CD4-positive, alpha-beta T cell treated with Interleukin-6 at 100 ng/mL for 8 hours (primary cell): ENCODE results near the gene RAB31.

Source experiments
- DNase-seq: peaks from one replicate; pipeline ENCODE4 v3.0.0-alpha.2; 2020; ENCODE audit warnings: mixed read lengths, low spot score

Gene RAB31

DNA sequence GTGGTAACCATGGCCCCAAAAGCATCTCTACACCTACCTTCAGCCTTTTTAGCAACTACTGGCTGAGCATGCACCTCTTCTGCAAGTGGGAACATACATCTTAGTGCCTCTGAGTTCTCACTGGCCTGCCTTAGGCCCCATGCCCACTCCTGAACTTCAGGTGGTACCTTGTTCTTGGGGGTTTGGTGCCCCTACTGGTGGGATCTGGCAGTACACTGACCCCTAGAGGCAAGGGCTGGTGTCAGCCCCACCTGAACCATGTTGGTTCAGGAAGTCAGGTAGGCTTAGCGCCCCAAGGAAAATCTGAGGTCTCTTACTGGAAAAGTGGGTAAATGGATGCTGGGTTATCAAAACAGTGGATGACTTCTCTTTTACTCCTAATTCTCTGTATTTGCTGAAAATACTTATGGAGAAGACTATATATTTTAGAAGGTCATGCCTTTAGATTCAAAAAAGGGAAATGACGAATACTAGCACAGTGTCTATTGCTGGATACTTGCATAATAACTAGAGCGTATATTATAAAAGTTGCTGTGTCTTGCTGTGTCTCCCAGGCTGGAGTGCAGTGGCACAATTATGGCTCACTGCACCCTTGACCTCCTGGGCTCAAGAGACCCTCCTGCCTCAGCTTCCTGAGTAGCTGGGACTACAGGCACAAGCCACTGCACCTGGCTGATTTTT is 84.6 kb downstream of the RAB31 start:
- DNase-seq: no peak

DNA sequence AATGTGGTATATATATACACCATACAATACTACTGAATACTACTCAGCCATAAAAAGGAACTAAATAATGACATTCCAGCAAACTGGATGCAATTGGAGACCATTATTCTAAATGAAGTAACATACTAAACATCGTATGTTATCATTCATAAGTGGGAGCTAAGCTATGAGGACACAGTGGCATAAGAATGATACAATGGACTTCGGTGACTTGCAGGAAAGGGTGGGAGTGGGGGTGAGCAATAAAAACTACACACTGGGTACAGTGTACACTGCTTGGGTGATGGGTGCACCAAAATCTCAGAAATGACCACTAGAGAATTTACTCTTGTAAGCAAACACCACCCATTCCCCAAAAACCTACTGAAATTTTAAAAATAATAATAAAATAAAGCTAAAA is 87.9 kb downstream of the RAB31 start:
- DNase-seq: no peak

DNA sequence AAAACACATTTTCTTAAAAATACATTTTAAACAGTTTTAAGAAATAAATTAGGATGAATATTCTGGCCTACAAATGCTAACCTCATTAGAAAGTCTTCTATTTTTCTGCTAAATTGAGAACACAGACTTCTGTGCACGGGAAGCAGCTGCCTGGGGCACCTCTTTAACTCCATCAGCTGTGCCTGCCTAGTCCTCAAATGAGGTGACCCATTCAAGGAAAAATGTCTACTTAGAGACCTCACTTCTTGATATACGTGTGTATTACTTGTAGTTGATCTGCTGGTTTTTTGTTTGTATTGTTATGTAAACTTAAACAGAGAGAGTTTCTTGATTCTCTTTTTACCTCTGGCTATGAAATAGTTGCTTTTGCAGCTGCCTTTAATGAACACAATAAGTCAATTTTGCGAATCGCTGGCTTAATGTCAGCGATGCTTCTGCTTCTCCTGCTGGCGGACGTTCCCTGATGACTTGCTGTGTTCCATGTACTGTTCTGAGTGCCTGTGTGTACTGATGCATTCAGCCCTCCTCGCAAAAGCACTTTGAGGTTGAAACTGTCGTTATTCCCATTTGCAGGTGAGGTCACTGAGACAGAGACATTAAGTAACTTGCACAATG is 88.9 kb downstream of the RAB31 start:
- no peak for DNase-seq

DNA sequence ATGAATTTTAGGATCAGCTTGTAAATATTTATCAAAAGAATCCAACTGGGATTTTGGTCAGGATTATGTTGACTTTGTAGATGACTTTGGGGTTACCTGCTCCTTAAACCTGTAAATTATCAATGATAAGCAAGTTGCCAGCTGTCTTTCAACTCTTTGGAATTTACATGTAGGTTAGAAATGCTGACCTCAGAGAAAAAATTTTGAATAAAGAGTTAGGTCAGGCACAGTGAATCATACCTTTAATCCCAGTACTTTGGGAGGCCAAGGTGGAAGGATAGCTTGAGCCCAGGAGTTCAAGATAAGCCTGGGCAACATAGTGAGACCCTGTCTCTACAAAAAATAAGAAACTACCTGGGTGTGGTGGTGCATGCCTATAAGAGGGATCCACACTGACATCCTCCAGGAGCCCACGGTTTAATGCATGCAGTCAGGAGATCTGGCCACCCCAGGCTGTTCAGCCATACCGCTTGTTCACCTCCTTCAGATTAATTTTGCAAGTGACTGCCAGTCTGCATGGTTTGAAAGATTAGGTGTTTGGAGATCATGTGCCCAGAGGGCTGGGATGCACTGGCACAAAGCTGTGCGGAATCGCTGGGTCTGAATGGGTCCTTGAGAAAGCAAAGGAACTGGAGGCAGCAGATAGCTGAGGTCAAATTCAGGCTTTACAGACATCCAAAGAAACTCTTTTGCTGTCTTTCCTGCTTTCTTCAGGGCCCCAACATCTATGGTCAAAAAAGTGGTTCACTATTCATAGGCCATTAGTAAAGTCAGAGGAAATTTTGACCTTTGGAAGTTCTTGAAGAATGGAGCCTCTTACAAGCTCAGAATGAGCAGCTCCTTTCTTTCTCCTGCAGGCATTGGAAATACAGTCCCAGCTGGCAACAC is 94.3 kb downstream of the RAB31 start:
- no peak for DNase-seq

DNA sequence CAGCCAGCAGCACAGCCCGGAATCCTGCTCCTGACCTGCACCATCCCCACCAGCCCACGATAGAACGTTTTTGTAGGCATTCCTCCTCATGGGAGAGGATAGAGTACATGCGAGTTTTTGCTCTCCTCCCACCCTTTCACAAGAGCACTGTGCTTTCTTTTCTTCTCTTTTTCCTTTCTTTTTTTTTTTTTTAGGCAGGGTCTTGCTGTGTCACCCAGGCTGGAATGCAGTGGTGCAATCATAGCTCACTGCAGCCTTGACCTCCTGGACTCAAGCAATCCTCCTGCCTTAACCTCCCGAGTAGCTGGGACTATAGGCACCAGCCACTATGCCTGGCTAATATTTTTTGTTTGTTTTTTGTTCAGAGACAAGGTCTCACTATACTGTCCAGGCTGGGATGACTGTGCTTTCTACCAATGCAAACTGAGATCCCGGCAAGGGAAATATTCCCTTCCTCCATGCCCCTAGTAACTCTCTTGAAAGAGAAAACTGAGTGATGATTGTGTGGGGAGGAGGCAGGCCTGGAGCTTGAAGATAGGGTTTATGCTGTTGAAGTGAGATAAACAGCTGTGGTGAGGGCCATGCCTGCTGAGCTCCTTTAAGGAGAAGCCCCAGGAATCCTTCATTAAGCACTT is 95.1 kb downstream of the RAB31 start:
- DNase-seq: no peak

DNA sequence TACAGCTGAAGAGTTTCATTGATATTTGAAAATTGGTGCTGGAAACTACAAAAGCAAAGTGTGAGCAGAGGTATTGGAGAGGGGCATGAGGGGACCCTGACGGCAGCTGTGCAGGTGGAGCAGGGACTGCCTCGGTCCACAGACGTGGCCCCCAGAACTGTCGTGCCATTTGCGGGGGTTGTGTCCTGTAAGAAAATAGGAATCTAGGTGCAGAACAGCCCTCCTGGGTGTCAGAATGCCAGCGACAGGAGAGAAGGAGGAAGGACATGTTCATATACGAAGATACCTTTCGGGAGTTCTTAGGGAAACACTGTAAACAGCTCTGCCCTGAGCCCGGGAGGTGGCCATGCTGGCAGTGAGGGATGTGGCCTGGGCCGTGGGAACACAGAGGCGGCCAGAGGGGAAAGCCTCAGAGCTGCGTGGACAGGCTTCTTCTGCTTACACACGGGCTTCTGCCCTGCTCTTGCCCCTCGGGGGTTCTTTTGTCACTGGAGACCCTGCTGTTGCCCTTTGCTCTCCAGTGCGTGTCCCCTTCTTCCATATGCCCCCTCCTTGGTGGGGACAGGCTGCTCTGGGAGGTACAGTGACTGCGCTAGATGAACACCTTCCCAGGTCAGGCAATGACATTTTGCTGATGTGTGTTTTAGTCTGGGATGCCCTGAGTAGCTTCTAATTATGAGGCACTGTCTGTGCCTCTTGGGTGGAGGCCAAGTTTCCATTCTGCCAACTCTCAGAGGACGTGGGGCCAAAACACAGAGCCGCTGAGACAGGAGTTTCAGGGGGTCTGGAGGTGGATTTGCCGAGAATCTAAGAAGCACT is 95.8 kb downstream of the RAB31 start:
- no peak for DNase-seq

DNA sequence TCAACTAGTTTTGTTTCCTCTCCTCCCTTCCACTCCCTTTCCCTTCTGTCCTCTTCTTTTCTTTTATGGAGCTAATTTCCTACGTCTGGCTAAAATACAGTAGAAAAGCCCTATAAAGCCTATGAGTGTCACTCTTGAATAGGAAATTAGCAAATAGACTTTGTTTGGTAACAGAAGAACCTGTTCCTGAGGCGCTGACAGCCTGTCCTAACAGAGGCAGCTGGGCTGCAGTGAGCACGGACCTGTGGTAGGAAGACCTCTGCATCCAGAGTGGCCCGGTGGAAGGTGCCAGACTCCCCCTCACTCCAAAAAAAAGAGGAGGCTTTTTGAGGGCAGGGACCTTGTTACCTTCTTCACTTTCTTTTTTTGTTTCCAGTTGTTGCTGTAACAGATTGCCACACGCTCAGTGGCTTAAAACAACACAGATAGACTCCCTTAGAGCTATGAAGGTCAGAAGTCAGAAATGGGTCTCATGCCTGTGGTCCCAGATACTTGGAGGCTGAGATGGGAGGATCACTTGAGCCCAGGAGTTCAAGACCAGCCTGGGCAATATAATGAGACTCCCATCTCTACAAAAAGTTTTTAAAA is 96.5 kb downstream of the RAB31 start:
- DNase-seq: no peak

DNA sequence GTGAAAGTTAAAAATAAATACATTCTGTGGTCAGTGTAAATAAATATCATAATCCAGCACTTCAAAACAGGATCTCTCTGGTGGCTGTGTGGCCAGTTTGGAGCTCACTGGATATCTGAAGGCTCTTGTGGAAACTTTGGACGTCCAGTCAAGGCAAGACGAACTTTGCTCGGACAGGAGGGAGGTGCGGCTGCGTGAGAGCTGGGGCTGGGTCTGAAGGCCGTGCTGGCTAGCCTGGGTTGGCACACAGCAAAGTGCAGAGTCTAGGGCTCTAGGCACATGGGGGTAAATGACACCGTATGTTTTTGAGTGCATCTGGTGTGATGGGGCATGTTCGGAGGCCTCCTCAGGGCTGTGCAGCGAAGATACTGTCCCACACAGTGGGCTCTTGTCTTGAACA is 98.8 kb downstream of the RAB31 start:
- no peak for DNase-seq

DNA sequence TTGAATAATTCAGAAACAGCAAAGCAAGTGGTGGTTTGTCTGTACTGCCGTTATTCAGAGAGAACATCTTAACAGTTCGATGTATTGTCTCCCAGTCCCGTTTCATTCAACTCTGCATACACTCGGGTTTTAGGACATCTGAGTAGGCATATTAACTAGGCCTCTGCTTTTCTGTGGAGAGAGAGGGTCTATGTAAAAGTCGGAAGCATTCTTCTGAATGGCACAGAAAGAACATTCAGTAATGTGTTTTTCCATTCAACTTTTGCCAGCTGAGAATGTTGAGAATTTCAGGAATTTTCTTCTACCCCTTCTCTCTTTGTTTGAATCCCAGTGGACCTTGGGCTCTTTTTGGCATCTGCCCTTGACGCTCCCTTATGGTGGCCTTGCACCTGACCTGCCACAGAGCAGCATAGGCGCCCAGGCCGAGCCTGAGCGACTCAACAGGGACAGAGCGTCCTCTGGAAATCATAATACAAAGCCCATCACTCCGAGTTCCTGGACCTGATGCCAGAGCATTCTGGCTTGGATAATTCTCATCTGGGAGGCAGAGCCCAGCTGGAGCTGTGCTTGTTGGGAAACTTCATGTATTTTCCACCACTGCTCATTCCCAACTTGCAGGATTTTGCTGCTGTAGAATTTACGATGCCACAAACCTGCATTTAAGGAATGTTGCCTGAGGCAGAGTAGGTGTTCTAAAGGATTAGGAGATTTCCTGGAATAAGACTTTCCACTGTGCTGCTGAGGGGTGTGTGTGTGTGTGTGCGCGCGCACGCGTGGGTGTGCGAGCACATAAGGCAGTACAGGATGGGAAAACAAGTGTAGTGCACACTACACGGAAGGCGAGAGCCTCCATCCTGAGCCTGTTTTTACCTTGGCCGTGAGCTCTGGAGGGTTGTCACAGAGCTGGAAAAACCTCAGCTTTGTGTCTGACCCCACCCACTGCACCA is 100.5 kb downstream of the RAB31 start:
- no peak for DNase-seq

DNA sequence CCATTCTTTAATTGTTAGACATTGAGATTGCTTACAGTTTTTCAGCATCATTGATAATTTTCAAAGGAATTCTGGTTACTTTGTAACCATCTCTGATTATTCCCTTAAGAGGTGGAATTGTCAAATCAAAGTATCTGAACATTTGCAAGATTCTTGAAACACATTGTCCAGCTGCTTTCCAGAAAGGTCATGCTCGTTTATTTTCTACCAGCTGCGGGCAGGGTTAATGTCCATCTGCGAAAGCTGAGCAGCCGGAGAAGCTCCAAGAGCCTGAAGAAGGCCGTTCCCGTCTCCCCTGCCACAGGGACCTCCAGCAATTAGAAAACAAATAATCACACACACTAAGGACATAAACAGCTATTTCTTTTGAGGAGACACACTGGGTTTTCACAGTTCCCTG is 101.6 kb downstream of the RAB31 start:
- no peak for DNase-seq

DNA sequence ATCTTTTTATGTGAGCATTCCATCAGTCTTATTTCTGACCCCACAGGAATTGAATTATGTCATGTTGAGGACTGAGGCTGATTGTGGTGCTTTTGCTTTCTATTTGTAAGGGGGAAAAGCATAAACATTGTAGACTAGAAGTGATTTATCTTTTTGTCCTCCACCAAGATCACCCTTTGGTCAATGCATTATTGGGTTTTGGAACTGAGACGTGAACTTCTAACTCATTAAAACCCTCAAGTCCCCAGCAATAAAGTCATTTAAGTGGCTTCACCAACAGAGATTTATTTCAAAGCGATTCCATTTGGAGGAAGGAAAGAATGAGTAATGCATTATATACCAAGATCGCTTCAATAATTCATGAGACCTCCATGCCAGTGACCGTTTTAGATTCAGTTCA is 102.2 kb downstream of the RAB31 start:
- no peak for DNase-seq

DNA sequence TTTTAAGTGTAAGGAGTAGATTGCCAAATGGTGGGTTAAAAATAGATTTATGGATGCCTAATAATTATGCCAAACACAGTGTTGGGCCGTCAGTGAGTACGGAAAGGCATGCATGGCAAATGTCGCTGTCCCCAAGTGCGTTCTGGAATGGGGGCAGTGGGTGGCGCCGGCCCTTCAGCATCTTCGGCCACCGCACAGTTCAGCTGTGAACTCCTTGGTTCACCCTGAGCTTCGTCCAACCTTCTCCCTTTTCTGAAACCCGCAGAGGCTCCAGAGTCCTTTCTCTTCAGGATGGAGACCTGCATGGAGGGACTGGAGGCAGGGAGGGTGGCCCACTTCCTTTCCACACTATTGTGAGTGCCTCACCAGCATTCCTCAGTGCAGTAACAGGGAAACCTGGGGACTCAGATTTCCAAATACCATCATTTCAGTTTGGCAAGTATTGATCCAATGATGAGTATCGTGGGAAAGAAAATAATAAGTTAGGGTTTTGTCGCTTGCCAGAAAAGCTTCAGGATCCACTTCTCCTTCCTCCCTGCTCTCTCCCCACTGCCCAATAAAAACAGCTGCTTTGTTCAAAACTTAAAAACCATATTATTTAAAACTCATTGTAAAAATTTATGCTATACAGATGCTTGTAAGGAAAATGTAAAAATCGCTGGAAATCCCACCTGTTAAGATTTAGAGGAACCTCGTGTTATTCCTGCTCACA is 103.0 kb downstream of the RAB31 start:
- no peak for DNase-seq

DNA sequence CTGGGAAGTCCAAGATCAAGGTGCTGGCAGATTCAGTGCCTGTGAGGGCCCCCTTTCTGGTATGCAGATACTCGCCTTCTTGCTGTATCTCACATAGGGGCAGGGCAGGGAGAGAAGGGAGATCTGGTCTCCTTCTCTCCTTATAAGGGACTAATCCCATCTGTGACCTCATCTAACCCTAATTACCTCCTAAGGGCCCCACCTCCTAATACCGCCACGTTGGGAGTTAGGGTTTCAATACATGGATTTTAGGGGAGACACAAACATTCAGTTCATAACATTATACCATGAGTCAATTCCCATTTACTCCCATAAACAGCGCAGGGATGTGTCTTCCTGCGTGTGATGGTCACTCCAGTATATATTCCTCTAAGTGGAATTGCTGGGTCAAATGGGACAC is 103.9 kb downstream of the RAB31 start:
- no peak for DNase-seq

DNA sequence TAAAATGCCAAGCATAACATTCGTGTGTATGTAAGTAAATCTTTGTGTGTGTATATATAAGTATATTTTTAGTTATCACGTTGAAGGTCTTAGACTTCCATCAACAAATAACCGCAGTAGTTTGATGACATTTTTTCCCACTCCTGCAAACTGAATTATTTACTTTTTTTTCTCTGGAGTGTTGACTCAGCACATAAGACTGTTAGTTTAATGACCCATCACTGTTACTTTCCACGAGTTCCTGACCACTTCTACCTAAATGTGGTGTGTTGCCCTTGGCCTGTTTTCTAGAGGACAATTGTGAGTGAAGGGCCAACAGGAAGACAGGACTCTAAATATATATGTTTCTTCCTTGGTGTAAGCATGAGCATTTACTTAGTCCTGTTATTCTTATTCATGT is 106.3 kb downstream of the RAB31 start:
- DNase-seq: no peak

DNA sequence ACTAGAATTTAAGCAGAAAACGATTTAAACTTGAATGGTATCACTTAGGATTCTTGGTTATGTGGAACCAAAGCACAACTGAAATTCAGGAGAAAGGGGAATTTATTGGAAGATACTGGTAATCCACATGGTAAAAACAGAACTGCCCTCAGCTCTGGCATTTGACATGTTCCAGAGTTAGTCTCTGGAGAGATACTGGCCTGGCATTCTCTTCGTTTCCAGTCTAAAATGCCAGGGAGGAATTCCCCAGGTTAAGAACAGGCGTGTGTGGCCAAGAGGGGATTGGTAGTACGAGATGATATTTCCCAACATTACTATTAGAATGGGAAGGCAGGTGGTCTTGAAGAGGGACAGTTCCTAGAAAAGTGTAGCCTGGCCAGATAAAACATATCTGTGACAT is 109.2 kb downstream of the RAB31 start:
- no peak for DNase-seq

DNA sequence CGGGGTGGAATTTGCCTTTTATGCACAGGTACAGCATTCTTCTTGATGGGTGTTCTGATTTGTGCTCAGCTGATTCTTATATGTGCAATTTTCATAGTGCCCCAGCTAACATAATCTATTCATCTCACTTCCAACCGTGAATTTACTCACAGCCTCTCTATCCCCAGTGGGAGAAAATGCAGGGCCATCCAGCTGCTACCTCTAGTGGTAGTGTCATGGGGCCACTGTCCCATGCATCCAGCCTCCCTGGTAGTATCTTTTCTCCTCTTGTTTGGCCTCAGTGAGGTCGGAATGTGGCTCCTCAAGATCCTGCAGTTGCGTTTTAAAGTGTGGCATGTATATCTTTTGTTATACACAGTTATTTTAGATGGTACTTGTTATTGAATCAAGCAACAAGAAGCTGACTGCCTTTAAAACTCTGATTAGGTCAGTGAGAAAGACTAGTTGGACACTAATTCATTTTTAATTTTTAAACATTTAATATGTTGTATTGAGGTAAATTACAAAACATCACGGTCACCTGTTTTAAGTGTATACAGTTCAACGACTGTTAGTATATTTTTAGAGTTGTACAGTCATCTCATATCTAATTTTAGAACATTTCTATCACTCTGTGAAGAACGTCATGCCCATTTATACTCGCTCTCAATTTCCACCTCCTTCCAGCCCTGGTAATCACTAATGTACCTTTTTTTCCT is 109.8 kb downstream of the RAB31 start:
- no peak for DNase-seq

DNA sequence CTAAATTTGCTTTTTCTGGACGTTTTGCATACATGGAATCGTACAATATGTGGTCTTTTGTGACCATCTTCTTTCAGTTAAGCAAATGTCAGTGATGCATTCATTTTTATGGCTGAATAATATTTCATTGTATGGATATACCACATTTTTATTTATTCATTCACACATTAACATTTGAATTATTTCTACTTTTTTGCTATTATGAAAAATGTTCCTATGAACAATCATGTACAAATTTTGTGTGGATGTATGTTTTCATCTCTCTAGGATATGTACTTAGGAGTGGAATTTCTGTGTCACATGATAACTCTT is 110.3 kb downstream of the RAB31 start:
- no peak for DNase-seq

DNA sequence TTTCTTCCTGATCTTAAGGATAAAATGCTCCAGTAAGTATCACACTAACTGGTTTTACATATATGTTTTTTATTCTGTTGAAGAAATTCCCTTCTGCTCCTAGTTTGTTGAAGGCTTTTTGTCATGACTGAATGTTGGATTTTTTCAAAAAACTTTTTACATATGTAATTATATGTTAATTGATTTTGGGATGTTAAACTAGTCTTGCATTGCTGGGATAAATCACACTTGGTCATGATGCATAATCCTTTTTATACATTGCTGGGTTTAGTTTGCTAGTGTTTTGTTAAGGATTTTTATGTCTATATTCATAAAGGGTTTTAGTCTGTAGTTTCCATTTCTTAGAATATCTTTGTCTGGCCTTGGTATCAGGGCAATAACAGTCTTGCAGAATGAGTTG is 112.0 kb downstream of the RAB31 start:
- no peak for DNase-seq

DNA sequence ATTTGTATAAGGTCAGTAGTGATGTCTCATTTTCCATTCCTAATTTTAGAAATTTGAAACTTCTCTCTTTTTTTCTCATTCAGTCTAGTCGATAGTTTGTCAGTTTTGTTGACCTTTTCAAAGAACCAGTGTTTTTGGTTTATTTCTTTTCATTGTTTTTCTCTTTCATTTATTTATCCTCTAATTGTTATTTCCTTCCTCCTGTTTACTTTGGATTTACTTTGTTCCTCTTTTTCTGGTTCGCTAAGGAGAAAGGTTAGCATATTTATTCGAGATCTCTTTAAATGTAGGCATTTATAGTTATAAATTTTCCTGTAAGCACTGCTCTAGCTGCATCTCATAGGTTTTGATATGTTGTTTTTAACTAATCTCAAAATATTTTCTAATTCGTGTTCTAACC is 112.6 kb downstream of the RAB31 start:
- no peak for DNase-seq
